ENCODE measurements around the gene MYO10.

Gene MYO10

DNA sequence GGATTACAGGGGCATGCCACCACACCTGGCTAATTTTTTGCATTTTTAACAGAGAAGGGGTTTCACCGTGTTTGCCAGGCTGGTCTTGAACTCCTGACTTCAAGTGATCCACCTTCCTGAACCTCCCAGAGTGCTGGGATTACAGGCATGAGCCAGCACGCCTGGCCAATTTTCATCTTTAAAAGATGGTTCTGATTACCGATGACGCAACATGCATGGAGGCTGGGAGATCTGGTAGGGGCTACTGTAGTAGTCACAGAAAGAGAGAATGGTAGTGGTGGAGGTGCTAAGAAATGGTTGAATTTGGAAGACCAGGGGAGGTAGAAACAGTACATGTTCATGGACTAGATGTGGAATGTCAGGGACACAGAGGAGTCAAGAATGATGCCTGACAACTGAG lies 296.9 kb downstream of the MYO10 start (continued):
- TF ChIP-seq, protein P1, sequence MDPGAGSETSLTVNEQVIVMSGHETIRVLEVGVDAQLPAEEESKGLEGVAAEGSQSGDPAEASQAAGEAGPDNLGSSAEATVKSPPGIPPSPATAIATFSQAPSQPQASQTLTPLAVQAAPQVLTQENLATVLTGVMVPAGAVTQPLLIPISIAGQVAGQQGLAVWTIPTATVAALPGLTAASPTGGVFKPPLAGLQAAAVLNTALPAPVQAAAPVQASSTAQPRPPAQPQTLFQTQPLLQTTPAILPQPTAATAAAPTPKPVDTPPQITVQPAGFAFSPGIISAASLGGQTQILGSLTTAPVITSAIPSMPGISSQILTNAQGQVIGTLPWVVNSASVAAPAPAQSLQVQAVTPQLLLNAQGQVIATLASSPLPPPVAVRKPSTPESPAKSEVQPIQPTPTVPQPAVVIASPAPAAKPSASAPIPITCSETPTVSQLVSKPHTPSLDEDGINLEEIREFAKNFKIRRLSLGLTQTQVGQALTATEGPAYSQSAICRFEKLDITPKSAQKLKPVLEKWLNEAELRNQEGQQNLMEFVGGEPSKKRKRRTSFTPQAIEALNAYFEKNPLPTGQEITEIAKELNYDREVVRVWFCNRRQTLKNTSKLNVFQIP (CRISPR knock-in tag; IDR thresholded peaks at IDR 0.05; ENCODE audit: borderline replicate concordance, low read depth), result no peak
- TF ChIP-seq ZNF565 (CRISPR knock-in tag; conservative IDR thresholded peaks at IDR 0.05; ENCODE audit: low read depth), result no peak
- TF ChIP-seq ARNTL (CRISPR knock-in tag; IDR thresholded peaks at IDR 0.05; ENCODE audit: borderline replicate concordance, low read depth), result no peak

DNA sequence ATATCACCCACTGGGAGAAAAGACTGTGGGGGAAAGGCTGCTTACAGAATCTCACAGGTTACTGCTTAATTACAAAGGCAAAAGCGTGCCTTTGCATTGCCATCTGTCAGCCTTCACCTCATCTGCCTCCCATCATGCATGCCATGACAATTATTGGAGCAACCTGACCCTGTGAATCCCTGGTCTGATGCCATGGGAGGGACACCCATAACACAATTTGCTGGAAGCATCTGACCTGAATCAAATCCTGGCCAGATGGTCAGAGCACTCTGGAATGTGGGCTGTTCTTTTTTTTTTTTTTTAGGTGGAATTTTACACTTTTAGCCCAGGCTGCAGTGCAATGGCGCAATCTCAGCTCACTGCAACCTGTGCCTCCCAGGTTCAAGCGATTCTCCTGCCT lies 307.7 kb downstream of the MYO10 start:
- ATAC-seq, result no peak

DNA sequence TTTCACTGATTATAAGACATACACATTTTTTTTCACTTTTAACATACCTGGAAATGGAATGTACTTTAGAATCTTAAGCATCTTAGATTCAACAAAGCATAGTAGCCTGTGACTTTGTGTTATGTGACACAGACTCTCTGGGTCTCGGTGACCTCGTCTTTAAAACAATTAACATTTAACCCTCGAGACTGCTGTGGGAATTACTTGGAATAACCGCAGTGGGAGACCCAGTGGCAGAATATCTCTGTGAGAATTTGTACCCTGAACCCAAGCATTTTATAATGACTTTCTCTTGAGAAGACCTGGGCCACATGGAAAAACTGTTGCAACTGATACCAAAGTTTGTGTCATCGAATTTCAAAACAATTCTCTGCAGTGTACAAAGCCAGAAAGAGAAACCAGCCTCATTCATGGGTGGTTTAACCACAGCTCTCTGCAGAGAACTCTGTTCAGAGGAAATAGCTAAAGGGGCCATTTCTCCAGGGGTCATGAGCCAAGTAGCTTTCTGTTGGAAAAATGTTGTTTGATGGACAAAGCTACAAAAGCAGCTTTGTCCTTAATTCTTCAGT lies 309.3 kb downstream of the MYO10 start:
- no peak for ATAC-seq
- no peak for TF ChIP-seq ISL1 (CRISPR knock-in tag; IDR thresholded peaks at IDR 0.05)
- no peak for TF ChIP-seq ZFP30 (CRISPR knock-in tag; IDR thresholded peaks at IDR 0.05)
- TF ChIP-seq, protein P1 (CRISPR knock-in tag; IDR thresholded peaks at IDR 0.05; ENCODE audit: borderline replicate concordance, low read depth), result no peak
- TF ChIP-seq TCF4 (CRISPR knock-in tag; IDR thresholded peaks at IDR 0.05; ENCODE audit: borderline replicate concordance), result no peak
- TF ChIP-seq ZNF70 (CRISPR knock-in tag; IDR thresholded peaks at IDR 0.05), result no peak
- TF ChIP-seq, protein P2, sequence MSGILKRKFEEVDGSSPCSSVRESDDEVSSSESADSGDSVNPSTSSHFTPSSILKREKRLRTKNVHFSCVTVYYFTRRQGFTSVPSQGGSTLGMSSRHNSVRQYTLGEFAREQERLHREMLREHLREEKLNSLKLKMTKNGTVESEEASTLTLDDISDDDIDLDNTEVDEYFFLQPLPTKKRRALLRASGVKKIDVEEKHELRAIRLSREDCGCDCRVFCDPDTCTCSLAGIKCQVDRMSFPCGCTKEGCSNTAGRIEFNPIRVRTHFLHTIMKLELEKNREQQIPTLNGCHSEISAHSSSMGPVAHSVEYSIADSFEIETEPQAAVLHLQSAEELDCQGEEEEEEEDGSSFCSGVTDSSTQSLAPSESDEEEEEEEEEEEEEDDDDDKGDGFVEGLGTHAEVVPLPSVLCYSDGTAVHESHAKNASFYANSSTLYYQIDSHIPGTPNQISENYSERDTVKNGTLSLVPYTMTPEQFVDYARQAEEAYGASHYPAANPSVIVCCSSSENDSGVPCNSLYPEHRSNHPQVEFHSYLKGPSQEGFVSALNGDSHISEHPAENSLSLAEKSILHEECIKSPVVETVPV (CRISPR knock-in tag; IDR thresholded peaks at IDR 0.05), result no peak
- TF ChIP-seq, protein P3, sequence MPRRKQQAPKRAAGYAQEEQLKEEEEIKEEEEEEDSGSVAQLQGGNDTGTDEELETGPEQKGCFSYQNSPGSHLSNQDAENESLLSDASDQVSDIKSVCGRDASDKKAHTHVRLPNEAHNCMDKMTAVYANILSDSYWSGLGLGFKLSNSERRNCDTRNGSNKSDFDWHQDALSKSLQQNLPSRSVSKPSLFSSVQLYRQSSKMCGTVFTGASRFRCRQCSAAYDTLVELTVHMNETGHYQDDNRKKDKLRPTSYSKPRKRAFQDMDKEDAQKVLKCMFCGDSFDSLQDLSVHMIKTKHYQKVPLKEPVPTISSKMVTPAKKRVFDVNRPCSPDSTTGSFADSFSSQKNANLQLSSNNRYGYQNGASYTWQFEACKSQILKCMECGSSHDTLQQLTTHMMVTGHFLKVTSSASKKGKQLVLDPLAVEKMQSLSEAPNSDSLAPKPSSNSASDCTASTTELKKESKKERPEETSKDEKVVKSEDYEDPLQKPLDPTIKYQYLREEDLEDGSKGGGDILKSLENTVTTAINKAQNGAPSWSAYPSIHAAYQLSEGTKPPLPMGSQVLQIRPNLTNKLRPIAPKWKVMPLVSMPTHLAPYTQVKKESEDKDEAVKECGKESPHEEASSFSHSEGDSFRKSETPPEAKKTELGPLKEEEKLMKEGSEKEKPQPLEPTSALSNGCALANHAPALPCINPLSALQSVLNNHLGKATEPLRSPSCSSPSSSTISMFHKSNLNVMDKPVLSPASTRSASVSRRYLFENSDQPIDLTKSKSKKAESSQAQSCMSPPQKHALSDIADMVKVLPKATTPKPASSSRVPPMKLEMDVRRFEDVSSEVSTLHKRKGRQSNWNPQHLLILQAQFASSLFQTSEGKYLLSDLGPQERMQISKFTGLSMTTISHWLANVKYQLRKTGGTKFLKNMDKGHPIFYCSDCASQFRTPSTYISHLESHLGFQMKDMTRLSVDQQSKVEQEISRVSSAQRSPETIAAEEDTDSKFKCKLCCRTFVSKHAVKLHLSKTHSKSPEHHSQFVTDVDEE (CRISPR knock-in tag; IDR thresholded peaks at IDR 0.05), result no peak
- no peak for TF ChIP-seq GLIS3 (CRISPR knock-in tag; IDR thresholded peaks at IDR 0.05)
- TF ChIP-seq ZFP3 (CRISPR knock-in tag; IDR thresholded peaks at IDR 0.05), result no peak

More for the DNA sequence above, 307.7 kb downstream of the MYO10 start:
- TF ChIP-seq GLIS3 (CRISPR knock-in tag; IDR thresholded peaks at IDR 0.05), result no peak
- no peak for TF ChIP-seq ZNF70 (CRISPR knock-in tag; IDR thresholded peaks at IDR 0.05)
- no peak for TF ChIP-seq ISL1 (CRISPR knock-in tag; IDR thresholded peaks at IDR 0.05)
- no peak for TF ChIP-seq ZNF565 (CRISPR knock-in tag; conservative IDR thresholded peaks at IDR 0.05; ENCODE audit: low read depth)
- TF ChIP-seq, protein P1 (CRISPR knock-in tag; IDR thresholded peaks at IDR 0.05; ENCODE audit: borderline replicate concordance, low read depth), result no peak
- TF ChIP-seq TOX (CRISPR knock-in tag; IDR thresholded peaks at IDR 0.05; ENCODE audit: borderline replicate concordance), result no peak
- no peak for TF ChIP-seq ARNTL (CRISPR knock-in tag; IDR thresholded peaks at IDR 0.05; ENCODE audit: borderline replicate concordance, low read depth)
- TF ChIP-seq, protein P3 (CRISPR knock-in tag; IDR thresholded peaks at IDR 0.05), result no peak
- no peak for TF ChIP-seq ZC3H10 (CRISPR knock-in tag; IDR thresholded peaks at IDR 0.05)
- TF ChIP-seq, protein P4, sequence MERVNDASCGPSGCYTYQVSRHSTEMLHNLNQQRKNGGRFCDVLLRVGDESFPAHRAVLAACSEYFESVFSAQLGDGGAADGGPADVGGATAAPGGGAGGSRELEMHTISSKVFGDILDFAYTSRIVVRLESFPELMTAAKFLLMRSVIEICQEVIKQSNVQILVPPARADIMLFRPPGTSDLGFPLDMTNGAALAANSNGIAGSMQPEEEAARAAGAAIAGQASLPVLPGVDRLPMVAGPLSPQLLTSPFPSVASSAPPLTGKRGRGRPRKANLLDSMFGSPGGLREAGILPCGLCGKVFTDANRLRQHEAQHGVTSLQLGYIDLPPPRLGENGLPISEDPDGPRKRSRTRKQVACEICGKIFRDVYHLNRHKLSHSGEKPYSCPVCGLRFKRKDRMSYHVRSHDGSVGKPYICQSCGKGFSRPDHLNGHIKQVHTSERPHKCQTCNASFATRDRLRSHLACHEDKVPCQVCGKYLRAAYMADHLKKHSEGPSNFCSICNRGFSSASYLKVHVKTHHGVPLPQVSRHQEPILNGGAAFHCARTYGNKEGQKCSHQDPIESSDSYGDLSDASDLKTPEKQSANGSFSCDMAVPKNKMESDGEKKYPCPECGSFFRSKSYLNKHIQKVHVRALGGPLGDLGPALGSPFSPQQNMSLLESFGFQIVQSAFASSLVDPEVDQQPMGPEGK (CRISPR knock-in tag; IDR thresholded peaks at IDR 0.05; ENCODE audit: borderline replicate concordance), result no peak
- TF ChIP-seq ESRRG (CRISPR knock-in tag; IDR thresholded peaks at IDR 0.05), result no peak
- no peak for TF ChIP-seq BACH2 (CRISPR knock-in tag; IDR thresholded peaks at IDR 0.05; ENCODE audit: borderline replicate concordance)
- TF ChIP-seq OSR1 (CRISPR knock-in tag; IDR thresholded peaks at IDR 0.05), result no peak
- TF ChIP-seq ZNF8 (CRISPR knock-in tag; IDR thresholded peaks at IDR 0.05), result no peak
- TF ChIP-seq, protein P2 (CRISPR knock-in tag; IDR thresholded peaks at IDR 0.05), result no peak
